Measurements from ENCODE around the gene SORT1. TPM values are rescaled to one million over a fixed set of nuclear protein-coding genes. Genes with fewer than 3 reads are reported as not detected.
A peak's percentile ranks its signal among the peaks of the same experiment; 100 is the strongest.

The SORT1 gene
- total and polyA plus RNA-seq, 10 donors: 2.0 to 63.9 (median 35.0) TPM

GRCh38 chr1:109371341-109371739, 26.4 kb downstream of the SORT1 start:
- Histone ChIP-seq H3K4me3 (peak overlapping the region in 1 of 8 donors; percentile 21), H3K27ac (peak overlapping the region in 6 of 8 donors; percentile 11 to 84 (median 70)), H3K4me1 (peaks cover 0 to 55% (median 17%) of the 10 kb centered on the region in 6 donors), H3K36me3 (peaks cover 0 to 16% (median 3%) of the 10 kb centered on the region in 6 donors), H3K27me3 (replicated peaks in 1 of 7) (peaks cover 0 to 5% (median 0%) of the 10 kb centered on the region in 7 donors), H3K9me3 (no peaks in the 10 kb centered on the region)
- 37 to 62% (median 52%) methylated on average over 4 of the region's 4 CpGs for WGBS, 5 donors
- intact Hi-C loops (cut with DNase I; ENCODE audit: low total_unique reads): no loop called here
- TF ChIP-seq POLR2A (IDR thresholded peaks at IDR 0.05) (no peak), POLR2AphosphoS5 (IDR thresholded peaks at IDR 0.05) (no peak), CTCF (IDR thresholded peaks at IDR 0.05 in 8 of 11, conservative IDR thresholded peaks at IDR 0.05 in 3 of 11) (no peak)
- DNase-seq: no peak

DNA sequence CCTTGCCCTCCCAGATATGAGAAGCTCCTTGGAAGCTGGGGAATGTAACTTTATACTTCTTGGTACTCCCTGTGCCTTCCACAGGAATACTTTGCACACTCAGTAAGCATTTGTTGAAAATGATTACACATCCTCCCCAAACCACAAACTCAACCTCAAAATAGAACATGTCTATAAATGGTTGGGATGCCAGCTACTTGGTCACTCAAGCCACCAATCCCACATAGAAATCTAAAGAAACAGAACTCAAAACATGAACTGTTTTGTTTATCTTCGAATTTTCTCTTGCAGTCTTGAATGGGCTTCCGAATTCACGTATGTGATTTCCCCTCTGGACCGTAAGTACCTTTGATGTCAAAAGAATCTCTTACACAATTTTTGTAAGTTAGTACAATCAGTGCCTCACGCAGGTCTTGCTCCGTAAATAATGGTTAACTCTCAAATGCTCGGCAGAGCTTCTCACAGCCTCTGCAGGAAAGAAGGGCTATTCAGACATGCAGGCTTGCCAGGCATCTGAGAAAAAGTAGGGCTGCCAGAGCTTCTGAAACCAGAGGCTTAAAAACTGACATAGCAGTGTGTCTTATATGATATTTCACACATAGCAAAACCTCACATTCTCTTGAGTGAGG, 26.9 kb downstream of the SORT1 start:
- TF ChIP-seq POLR2AphosphoS5 (IDR thresholded peaks at IDR 0.05) (no peak), CTCF (IDR thresholded peaks at IDR 0.05 in 8 of 11, conservative IDR thresholded peaks at IDR 0.05 in 3 of 11) (no peak), POLR2A (IDR thresholded peaks at IDR 0.05) (no peak)
- Histone ChIP-seq H3K27ac (peak overlapping the region in 6 of 8 donors; percentile 11 to 84 (median 70)), H3K9me3 (no peaks in the 10 kb centered on the region), H3K4me3 (peak overlapping the region in 1 of 8 donors; percentile 21), H3K27me3 (replicated peaks in 1 of 7) (peaks cover 0 to 5% (median 0%) of the 10 kb centered on the region in 7 donors), H3K4me1 (peaks cover 0 to 55% (median 17%) of the 10 kb centered on the region in 6 donors), H3K36me3 (peaks cover 0 to 21% (median 4%) of the 10 kb centered on the region in 6 donors)
- 16 to 32% (median 21%) methylated on average over 7 of the region's 7 CpGs for WGBS, 5 donors
- DNase-seq: no peak
- intact Hi-C loops (cut with DNase I; ENCODE audit: low total_unique reads): no loop called here

GRCh38 chr1:109369167-109369746, 28.5 kb downstream of the SORT1 start:
- WGBS, 5 donors: 59 to 82% (median 70%) methylated on average over 6 of the region's 6 CpGs
- no peak overlapping the region for H3K4me3 ChIP-seq
- no peaks in the 10 kb centered on the region for H3K9me3 ChIP-seq
- peaks cover 0 to 5% (median 0%) of the 10 kb centered on the region in 7 donors for H3K27me3 ChIP-seq (replicated peaks in 1 of 7)
- H3K27ac ChIP-seq: peak overlapping the region in 5 of 8 donors; percentile 19 to 84 (median 66)
- H3K4me1 ChIP-seq: peaks cover 0 to 55% (median 17%) of the 10 kb centered on the region in 6 donors
- TF ChIP-seq CTCF (IDR thresholded peaks at IDR 0.05 in 8 of 11, conservative IDR thresholded peaks at IDR 0.05 in 3 of 11) (no peak), POLR2A (IDR thresholded peaks at IDR 0.05) (no peak), POLR2AphosphoS5 (IDR thresholded peaks at IDR 0.05) (no peak)
- no peak for DNase-seq
- intact Hi-C loops (cut with DNase I; ENCODE audit: low total_unique reads): no loop called here
- H3K36me3 ChIP-seq: peaks cover 0 to 33% (median 4%) of the 10 kb centered on the region in 6 donors

DNA sequence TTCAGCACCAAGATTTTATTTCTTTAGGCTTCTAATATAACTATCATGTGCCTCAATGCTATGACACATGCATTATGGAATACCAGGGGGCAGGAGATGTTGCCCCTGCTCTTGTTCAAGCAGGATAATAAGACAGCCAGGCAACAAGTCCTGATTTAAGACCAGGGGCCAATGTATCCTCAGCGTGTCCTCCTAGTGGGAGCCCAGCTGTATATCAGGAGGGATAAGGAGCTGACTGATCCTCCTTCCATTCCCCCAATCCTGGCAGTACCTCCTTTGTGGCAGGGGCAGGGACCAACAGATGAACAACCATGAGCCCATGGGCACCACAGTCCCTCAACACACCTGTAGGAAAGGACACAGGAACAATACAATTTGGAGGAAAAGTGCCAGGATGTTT, 29.3 kb downstream of the SORT1 start:
- Histone ChIP-seq H3K27me3 (replicated peaks in 1 of 7) (peaks cover 0 to 5% (median 0%) of the 10 kb centered on the region in 7 donors), H3K4me3 (no peak overlapping the region), H3K4me1 (peaks cover 0 to 53% (median 17%) of the 10 kb centered on the region in 6 donors), H3K27ac (peak overlapping the region in 4 of 8 donors; percentile 19 to 84 (median 73)), H3K9me3 (no peaks in the 10 kb centered on the region), H3K36me3 (peaks cover 0 to 34% (median 4%) of the 10 kb centered on the region in 6 donors)
- TF ChIP-seq POLR2A (IDR thresholded peaks at IDR 0.05) (no peak), POLR2AphosphoS5 (IDR thresholded peaks at IDR 0.05) (no peak), CTCF (IDR thresholded peaks at IDR 0.05 in 8 of 11, conservative IDR thresholded peaks at IDR 0.05 in 3 of 11) (no peak)
- no peak for DNase-seq
- WGBS, 5 donors: 86 to 100% (median 92%) methylated on average over 1 of the region's 1 CpG
- intact Hi-C loops (cut with DNase I; ENCODE audit: low total_unique reads): no loop called here
